Gastrocnemius medialis (tissue), 4 donors: ENCODE measurements around the gene CA10. TPM values are rescaled to one million over a fixed set of nuclear protein-coding genes. Genes with fewer than 3 reads are reported as not detected.

ENCODE experiments used
- ATAC-seq, 2 donors: fragments of 150-250 bp; one replicate each; pipeline ENCODE4 v1.9.1; 2016
- DNase-seq, 2 donors: peaks; one replicate each; pipeline ENCODE4 v3.0.0-alpha.2; 2019
- H3K27ac ChIP-seq, 4 donors: fragments of 200-600 bp; sonication (generic); 1 replicate in 1 of 4; 2 replicates in 3 of 4; pipeline ENCODE4 v1.5.1; 2016 to 2018; ENCODE audit warnings: mild to moderate bottlenecking in 2 of 4, moderate library complexity in 1 of 4
- H3K27me3 ChIP-seq, 3 donors: fragments of 200-600 bp; sonication (generic) in 2 of 3; 1 replicate in 1 of 3; 2 replicates in 2 of 3; pipeline versions ENCODE4 v1.5.1 to v1.6.0; 2016 to 2019; ENCODE audit warnings: mild to moderate bottlenecking in 1 of 3, moderate library complexity in 1 of 3
- H3K36me3 ChIP-seq, 2 donors: fragments of 200-600 bp; sonication (generic) in 1 of 2; one replicate each; pipeline ENCODE4 v1.5.1; 2017 to 2018
- H3K4me1 ChIP-seq, 2 donors: fragments of 200-600 bp; sonication (generic) in 1 of 2; one replicate each; pipeline ENCODE4 v1.5.1; 2016 to 2017; ENCODE audit warnings: mild to moderate bottlenecking in 2 of 2
- H3K4me3 ChIP-seq, 4 donors: fragments of 200-600 bp; sonication (generic) in 3 of 4; 1 replicate in 1 of 4; 2 replicates in 3 of 4; pipeline ENCODE4 v1.5.1; 2016 to 2019; ENCODE audit warnings: mild to moderate bottlenecking in 2 of 4
- H3K9me3 ChIP-seq, 3 donors: fragments of 200-600 bp; sonication (generic) in 2 of 3; 1 replicate in 1 of 3; 2 replicates in 2 of 3; pipeline ENCODE4 v1.5.1; 2016 to 2019
- CTCF ChIP-seq, 5 experiments: fragments of 450-650 bp in 3 of 5; fragments of 200-600 bp in 2 of 5; sonication (generic) in 2 of 5; IDR thresholded peaks in 4 of 5; conservative IDR thresholded peaks in 1 of 5; 1 replicate in 4 of 5; 2 replicates in 1 of 5; pipeline ENCODE4 v1.5.1; 2016 to 2019; ENCODE audit warnings: antibody characterized with exemption in 5 of 5, mild to moderate bottlenecking in 3 of 5, moderate library complexity in 3 of 5
- POLR2A ChIP-seq, 2 donors: fragments of 450-650 bp; IDR thresholded peaks; one replicate each; pipeline ENCODE4 v1.6.1; 2017; ENCODE audit warnings: antibody characterized with exemption in 2 of 2, mild to moderate bottlenecking in 2 of 2, moderate library complexity in 2 of 2
- in situ Hi-C, 4 donors: fragments of 200-750 bp; cut with MboI; loops; one replicate each; pipeline versions ENCODE4 v1.15.0 to v1.8.0; 2017; ENCODE audit warnings: low sequenced_read_pairs in 4 of 4
- intact Hi-C: fragments of 100-400 bp; cut with DNase I; formaldehyde crosslinking; loops from one replicate; pipeline ENCODE4 v1.15.1; 2023; ENCODE audit warnings: low total_unique reads
- total RNA-seq, 4 donors: library from RNA; depleted of rRNA; stranded (reverse); fragments of >200 nt; gene quantifications; one replicate each; pipeline versions ENCODE4 v1.1.0 to v1.2.3, GENCODE V29; 2016

CA10 gene
- total RNA-seq, 4 donors from 2014 or later: not detected

DNA sequence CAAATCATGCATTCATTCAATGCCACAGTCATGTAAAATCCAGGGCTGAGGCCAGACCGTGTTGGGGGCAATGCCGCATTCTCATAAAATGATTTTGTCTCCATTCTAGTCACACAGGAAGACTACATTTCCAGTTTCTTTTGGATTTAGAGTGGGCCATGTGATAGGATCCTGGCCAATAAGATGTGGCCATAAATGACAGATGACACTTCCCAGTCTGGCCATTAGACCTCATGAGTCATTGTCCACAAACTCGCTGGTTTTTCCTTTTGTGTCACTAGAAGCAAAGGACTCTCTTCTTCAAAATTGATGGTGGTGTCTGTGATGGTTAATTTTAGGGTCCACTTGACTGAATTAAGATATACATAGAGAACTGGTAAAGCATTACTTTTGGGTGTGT is 545.8 kb downstream of the CA10 start:
- no peak for DNase-seq
- Histone ChIP-seq H3K27ac (no peak overlapping the region), H3K4me1 (no peaks in the 10 kb centered on the region), H3K36me3 (no peaks in the 10 kb centered on the region), H3K4me3 (no peak overlapping the region), H3K9me3 (no peaks in the 10 kb centered on the region), H3K27me3 (no peaks in the 10 kb centered on the region)
- in situ Hi-C loops (no loop called here), intact Hi-C loops (no loop called here)
- TF ChIP-seq POLR2A (IDR thresholded peaks at IDR 0.05): no peak
- TF ChIP-seq CTCF (IDR thresholded peaks at IDR 0.05 in 4 of 5, conservative IDR thresholded peaks at IDR 0.05 in 1 of 5): no peak
- ATAC-seq: no peak

DNA sequence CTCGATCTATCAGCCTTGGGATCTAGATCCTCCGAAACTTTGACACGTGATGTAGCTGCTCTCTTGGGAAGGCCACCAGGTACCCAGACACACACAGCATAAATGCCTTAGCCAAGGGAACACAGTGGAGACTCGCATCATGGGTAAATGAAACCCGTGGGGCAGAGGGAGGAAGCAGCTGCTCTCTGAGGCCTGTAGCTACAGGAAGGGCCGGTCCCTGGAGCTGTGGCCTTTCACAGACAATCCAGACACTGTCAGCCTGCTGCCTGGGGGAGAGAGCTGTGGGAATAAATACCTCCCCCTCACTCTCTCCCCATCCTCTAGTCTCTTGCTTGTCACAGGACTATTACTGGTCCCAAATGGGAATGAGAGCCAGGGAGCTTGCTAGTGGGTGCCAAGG is 546.9 kb downstream of the CA10 start:
- Histone ChIP-seq H3K4me3 (no peak overlapping the region), H3K4me1 (no peaks in the 10 kb centered on the region), H3K9me3 (no peaks in the 10 kb centered on the region), H3K27ac (no peak overlapping the region), H3K36me3 (no peaks in the 10 kb centered on the region), H3K27me3 (no peaks in the 10 kb centered on the region)
- TF ChIP-seq POLR2A (IDR thresholded peaks at IDR 0.05) (no peak), CTCF (IDR thresholded peaks at IDR 0.05 in 4 of 5, conservative IDR thresholded peaks at IDR 0.05 in 1 of 5) (no peak)
- no peak for DNase-seq
- ATAC-seq: no peak
- in situ Hi-C loops (no loop called here), intact Hi-C loops (no loop called here)

GRCh38 chr17:51610834-51611233 is 547.7 kb downstream of the CA10 start:
- no peak overlapping the region for H3K27ac ChIP-seq
- ATAC-seq (no peak), DNase-seq (no peak)
- intact Hi-C loops (no loop called here), in situ Hi-C loops (no loop called here)
- H3K27me3 ChIP-seq: no peaks in the 10 kb centered on the region
- H3K4me3 ChIP-seq: no peak overlapping the region
- H3K9me3 ChIP-seq: no peaks in the 10 kb centered on the region
- H3K4me1 ChIP-seq: no peaks in the 10 kb centered on the region
- H3K36me3 ChIP-seq: no peaks in the 10 kb centered on the region
- TF ChIP-seq POLR2A (IDR thresholded peaks at IDR 0.05) (no peak), CTCF (IDR thresholded peaks at IDR 0.05 in 4 of 5, conservative IDR thresholded peaks at IDR 0.05 in 1 of 5) (no peak)

DNA sequence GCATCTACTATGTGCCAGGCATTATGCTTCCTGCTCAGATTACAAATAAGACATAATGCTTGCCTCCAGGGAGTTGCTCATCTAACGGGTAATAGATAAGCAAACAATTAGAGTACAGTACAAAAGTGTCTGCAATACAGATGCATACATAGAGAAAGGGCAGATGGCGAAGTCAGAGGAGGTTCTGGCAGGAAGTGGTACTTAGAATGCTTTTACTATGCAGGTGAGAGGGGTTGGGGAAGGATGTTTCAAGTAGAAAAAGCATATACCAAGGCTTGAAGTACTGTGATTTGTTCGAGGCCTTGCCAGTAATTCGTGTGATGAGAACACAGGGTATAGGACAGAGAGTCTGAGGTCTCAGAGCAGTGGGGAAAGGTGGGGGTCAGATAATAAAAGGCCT is 548.4 kb downstream of the CA10 start:
- in situ Hi-C loops: no loop called here
- H3K9me3 ChIP-seq: no peaks in the 10 kb centered on the region
- H3K27me3 ChIP-seq: no peaks in the 10 kb centered on the region
- H3K4me3 ChIP-seq: no peak overlapping the region
- no peak for DNase-seq
- TF ChIP-seq CTCF (IDR thresholded peaks at IDR 0.05 in 4 of 5, conservative IDR thresholded peaks at IDR 0.05 in 1 of 5) (no peak), POLR2A (IDR thresholded peaks at IDR 0.05) (no peak)
- no peak for ATAC-seq
- H3K27ac ChIP-seq: no peak overlapping the region
- H3K4me1 ChIP-seq: no peaks in the 10 kb centered on the region
- H3K36me3 ChIP-seq: no peaks in the 10 kb centered on the region
- intact Hi-C loops: no loop called here

- in situ Hi-C loops: no loop called here
Measured at GRCh38 chr17:51608251-51608933, 550.1 kb downstream of the CA10 start.

More at GRCh38 chr17:51608251-51608933, 550.1 kb downstream of the CA10 start:
- ATAC-seq (no peak), DNase-seq (no peak)
- TF ChIP-seq CTCF (IDR thresholded peaks at IDR 0.05 in 4 of 5, conservative IDR thresholded peaks at IDR 0.05 in 1 of 5) (no peak), POLR2A (IDR thresholded peaks at IDR 0.05) (no peak)
- Histone ChIP-seq H3K27me3 (no peaks in the 10 kb centered on the region), H3K27ac (no peak overlapping the region), H3K9me3 (no peaks in the 10 kb centered on the region), H3K4me1 (no peaks in the 10 kb centered on the region), H3K4me3 (no peak overlapping the region), H3K36me3 (no peaks in the 10 kb centered on the region)
- intact Hi-C loops: no loop called here
